NCI-H345 (cell line): ENCODE results near the gene CASTOR1.

Experiments
- DNase-seq: peaks from one replicate; lab custom pipeline; 2025; lab: John Stamatoyannopoulos, UW

CASTOR1 gene

DNA sequence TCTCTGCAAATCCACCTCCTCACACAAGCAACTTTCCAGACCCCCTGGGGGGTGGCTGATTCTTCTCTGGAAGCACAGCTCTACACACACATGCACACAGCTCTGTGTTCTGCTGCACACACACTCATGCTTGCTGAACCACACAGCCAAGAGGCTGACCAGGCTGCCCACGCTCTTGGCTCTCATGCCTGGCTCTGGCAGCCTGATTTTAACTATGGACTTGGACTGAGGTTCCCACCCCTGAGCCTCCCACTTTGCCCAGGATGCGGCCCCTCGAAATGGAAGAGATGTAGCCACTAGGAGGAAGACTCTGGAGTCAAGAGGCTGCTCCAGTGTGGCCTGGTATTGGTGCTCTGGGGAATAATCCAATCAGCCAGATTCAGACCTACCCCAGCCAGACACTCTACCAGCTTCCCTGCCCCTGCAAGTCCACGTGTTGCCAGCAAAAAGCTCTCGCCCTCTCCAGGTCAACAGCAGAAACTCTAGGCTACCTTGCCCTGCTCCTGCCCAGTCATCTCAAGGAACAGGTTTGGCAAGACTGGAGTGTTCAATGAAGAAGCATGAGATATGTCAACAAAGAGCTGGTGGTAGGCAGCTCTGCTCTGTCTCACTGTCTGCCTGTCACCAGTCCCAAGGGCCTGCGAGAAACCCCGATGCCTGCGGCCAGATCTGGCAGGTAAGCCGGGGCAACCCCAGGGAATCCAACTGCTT lies 8.8 kb upstream of the CASTOR1 start:
- no peak for DNase-seq

DNA sequence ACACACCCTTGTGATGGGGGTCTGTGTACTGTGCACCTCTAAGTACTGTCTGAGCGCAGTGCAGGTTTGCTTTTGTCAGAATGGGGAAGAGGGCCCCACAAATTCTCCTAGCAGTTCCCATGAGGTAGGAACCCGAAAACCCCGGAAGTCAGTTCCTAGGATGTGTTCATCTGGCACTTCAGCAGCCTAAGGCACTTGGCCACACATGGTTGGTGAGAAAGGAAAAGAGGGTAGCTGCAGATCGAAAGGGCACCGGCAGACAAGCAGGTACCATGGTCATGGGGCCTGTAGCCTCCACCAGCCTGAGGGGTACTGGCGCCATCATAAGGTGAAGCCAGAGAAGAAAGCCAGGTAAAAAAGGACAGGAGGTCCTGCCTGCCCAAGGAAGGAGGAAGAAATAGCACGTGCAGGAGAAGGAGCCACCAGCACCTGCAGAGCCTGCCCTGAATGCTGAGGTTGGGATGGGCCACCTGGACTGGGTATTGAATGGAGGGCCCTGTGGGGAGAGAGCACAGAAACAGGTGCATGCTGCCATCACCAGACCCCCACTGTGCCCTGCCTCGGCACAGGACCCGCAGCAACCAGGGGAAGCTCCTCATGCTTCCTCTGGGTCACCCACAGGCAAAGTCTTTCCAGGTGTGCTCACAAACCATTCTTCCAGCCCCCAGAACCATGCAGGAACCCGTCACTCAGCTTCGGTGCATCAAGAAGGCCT lies 8.1 kb upstream of the CASTOR1 start:
- peak; percentile 31 for DNase-seq

DNA sequence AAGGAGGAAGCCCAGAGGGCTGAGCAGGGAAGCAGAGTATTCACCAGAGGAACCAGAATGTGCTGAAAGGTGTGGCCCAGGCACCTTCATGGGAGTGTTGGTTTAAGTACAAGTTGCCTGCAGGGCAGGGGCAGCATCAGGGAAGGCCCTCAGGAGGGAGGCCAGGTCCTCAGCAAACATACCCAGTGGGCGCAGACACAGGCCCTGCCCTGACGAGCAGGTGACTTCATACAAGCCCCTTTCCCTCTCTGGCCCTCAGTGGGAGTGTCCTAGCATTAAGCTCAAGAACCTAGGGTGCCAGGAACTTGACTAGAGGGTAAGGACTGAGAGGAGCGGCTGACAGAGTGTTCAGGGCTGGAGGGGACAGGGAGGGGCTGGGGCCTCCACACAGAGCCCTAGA lies 7.5 kb upstream of the CASTOR1 start:
- no peak for DNase-seq

DNA sequence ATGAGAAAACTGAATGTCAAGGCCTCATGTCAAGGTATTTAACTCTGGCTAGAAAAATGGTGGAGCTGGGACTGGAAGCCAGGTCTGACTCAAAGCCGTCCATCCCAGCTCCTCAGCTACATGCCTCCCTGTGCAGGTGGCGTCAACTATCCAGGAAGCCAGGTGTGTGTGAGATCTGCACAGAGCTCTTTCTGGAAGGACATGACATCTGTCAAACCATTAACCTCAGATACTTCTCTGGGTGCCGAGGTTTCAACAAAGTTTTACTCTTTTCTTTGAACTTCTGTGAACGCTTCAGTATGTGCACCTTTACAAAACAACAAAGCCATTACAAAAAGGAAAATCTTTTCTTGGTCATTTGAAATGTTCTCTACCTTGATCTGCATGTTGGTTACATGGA lies 7.0 kb upstream of the CASTOR1 start:
- DNase-seq, result no peak

DNA sequence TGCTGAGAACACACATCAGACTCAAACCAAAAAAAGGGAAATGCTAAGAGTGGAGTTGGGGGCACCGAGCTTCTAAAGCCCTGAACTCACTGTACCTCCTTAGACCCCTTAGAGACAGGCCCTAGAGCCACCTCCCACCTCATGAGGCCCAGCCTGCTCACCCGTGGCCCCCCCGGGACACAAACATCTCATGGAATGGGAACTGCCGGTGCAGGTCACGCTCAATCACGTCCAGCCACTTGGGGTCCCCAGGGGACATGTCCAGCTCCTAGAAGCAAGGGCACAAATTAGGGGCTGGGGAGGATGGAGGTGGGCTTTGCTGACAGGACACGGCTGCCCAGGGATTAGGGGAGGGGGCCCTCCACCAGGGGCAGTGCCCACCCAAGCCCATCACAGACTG lies 6.3 kb upstream of the CASTOR1 start:
- no peak for DNase-seq

DNA sequence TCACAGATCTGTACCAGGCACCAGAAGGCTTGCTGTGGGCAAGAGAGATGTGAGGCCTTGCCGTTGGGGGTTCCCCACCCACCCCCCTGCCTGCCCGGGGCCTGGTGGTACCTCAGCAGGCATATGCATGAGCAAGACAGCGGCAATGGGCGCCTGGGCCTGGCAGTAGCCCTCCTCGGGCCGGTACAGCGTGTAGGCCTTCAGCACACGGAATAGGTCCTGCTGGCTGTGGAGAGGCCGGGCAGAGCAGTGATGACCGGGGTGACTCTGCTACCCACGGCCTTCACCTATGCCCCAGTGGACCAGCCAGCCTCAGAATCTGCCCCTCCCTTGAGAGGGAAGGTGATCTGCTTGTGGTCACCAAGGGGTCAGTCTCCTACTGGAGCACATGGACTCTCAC lies 5.5 kb upstream of the CASTOR1 start:
- DNase-seq, result no peak

DNA sequence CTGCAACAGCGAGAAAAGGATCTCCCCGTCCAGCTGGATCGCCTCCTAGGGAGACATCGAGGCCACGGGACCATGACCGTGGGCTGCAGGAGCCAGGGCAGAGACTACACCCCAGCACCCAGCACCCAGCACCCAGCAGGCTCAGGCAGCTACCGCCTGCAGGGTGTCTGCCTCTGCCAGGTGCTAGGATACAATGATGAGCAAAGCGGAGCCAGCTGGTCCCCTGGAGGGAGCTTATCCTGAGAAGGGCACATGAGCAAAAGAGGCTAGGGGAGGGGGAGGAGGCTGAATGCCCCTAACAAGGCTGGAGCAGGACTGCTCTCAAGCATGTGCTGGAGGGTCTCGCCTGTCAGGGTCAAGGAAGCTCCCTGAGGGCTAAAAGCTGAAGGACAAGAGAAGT lies 4.8 kb upstream of the CASTOR1 start:
- peak; percentile 60 for DNase-seq

DNA sequence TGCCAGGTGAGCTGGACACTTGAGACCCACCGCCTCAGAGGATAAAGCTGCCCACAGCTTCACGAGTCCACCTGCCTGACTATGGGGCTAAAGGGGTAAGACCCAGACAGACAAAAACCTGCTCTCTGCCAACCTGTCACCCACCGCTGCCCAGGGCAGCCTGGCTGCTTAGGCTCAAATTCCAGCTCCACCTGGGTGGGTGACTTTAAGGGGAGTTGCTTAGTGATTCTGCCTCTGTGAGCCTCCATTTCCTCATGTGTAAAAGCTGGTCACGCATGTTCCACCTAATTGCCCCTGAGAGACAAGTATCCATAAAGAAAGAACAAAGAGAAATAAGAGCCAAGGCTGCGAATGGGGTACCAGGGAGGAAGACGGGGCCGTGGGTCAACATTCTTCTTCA lies 3.7 kb upstream of the CASTOR1 start:
- no peak for DNase-seq

DNA sequence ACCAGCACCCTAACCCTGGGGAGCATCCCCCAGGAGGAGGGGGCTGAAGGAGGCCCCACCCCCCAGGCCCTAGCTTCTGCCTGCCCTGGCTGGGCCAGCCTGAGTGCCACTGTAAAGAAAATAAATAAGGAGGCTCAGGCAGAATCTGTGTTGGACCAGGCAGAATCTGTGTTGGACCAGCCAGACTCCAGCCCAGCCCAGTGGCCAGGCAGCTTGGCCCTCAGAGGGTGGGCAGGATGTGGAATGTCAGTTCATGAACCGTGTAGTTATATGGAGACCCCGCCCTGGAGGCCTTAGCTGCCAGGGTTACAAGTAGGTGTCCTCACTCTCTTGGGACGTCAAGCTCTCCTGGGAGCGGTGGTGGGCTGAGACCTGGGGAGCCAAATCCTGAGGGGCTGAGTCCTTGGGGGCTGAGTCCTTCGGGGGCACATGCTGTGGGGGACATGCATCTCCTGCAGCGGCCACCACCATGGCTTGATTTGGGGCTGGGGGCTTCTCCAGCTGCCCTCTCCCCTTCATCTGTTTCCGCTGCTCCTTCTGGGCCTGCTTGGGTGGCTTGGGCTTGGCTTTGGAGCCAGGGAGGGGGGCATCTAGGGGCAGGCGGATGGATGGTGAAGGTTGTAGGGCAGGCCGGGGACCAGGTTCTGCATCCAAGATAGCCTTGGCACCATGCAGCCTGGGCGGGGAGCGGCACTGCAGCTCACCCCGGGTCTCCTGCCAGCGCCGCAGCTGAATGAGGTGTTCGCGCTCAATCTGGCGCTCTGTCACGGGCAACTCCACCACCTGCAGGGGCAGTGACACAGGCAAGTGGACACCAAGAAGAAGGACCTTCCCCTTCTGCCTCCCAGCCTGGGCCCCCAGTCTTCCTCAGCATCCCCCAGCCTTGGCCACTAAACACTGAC lies 3.0 kb upstream of the CASTOR1 start:
- no peak for DNase-seq

DNA sequence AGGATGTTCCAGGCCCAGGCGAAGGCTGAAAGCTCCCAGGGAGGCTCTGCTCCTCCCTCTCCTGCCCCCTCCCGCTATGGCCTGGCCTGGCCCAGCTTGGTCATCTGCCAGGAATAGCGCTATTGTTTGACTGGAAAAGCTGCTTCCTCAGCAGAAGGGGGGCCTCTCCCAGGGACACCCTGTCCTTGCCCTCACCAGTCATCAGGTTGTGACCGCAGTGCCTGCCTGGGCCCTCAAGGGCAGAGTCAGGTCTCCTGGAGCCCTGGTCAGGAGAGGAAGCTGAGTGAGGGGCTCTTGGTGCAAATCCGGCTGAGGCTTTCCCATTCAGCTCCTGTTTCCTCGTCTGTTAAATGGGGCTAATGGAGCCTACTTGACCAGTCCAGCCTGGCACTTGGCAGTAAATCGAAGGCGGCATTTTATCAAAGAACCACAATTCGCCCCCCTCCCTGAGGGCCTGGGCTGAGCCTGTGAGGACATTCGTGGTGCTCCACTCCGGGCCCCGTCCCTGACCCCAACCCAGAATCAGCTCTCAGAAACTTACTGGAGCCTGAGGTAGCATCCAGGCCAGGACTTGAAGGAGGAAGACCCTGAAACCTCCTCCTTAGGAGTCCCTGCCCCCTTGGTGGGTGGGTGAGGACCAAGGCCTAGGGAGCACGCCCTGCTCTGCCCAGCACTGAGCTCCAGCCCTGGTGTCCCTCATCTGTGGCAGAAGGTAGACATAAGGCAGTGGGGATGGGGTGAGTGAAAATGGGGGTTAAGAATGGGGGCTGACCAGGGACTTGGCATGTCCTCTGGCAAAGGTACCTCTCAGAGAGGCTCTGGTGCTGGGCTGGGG lies 2.0 kb upstream of the CASTOR1 start:
- peak; percentile 54 for DNase-seq

DNA sequence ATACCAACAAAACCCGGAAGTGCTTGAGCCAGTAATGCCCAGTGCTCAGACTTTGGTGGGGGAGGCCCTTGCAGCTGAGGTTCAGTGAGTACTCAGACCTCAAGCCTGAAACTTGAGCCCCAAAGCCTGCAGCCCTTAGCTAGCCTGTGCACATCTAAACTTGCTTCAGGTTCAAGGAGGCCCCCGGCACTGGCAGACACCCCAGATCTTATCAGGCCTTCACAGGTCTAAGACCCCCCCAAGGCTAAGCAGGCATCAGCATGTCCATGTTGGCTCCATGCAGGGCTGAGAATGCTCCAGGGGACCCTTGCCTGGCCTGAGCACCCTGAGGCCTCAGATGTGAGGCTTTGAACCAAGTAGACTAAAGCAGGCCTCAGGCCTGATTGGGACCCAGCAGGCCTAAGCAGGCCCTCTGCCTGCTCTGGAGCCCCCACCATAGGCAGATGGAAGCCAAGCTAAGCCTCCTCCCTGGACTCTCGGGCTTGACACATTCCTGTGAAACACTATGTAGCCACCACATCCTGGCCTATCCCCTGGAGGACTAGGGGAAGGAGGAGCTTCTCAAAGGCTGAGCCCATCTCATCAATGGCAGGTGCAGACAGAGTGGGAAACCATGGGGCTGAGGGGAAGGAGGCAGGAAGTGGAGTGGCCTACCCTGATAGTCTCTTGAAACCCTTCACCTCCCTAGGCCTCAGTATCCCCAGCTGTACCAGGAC lies 1.2 kb upstream of the CASTOR1 start:
- DNase-seq, result peak; percentile 54

DNA sequence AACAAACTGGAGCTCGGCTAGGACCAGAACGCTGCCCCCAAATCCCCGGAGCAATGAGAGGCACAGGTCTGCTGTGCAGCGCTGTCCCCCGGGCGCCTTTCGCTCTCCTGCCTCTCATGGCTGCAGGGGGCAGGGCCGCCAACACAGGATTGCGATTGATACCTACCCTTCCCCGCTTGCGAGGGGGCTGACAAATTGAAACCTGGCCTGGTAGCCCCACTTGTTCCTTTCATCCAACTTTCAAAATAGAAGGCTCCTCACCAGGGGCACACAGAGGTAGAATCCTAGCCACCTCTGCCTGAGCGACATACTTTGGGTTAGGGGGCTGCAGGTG lies 642 bp upstream of the CASTOR1 start:
- no peak for DNase-seq

DNA sequence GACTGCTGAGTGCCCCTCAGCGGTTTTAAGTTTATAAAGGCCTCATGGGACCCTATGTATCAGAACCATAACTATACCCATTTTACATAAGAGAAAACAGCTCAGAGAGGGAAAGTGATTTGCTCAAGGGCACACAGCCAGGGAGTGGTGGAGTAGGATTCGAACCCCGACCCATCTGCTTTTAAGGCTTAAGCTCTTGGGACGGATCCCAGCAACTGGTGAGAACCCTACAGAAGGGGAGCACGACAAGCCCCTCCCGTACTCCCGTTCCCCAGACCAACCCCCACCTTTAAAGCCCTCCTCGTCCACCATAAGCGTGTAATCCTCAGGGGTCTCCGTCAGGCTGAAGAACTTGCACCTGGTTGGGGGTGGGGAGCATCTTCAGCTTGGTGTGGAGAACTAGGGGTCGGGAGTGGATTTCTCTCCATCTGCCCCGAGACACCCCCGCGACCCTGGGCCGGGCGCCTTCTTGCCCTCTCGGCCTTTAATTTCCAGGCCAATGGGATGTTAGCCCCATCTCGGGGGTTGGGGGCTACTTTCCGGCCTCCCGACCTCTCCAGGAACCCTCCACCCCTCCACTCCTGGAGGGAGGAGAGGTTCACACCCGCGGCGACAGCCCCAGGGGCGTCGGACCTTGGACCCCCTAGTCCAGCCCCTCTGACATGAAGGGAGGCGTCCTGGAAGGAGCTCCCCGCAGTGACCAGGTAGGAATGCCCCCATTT lies 725 bp downstream of the CASTOR1 start:
- no peak for DNase-seq

DNA sequence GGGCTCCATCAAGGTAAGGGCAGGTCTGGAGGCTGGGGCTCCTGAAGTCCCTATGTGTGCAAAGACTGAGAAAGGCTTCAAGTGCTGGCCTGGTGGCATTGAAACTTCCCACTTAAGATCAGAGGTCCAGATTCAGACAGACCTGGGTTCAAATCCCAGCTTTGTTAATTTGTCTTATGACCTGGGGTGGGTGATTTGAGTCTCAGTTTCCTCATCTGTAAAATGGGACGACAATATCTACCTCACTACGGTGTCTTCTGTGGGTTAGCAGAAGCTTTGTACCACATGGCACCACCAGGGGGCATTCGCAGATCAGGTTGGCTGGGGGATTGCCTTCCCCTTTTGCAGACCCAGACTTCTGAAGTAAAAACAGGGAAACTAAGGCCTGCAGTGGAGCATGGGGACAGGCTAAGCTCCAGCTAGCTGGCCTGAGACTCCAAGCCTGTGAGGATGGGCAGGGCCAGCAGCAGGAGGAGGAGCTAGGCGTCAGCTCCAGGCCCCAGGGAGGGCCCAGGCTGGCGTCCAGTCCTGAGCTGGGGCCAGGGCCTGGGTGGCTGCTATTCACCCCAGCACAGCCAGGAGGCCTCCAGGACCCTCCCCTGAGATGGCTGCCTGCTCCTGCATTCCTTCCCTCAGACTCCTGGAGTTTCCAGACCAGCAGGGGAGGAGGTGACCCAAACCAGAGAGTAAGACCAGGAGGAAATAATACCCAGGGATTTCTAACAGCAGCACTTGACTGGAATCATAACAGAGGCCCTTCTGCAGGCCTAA lies 1.5 kb downstream of the CASTOR1 start:
- DNase-seq, result peak; percentile 50

DNA sequence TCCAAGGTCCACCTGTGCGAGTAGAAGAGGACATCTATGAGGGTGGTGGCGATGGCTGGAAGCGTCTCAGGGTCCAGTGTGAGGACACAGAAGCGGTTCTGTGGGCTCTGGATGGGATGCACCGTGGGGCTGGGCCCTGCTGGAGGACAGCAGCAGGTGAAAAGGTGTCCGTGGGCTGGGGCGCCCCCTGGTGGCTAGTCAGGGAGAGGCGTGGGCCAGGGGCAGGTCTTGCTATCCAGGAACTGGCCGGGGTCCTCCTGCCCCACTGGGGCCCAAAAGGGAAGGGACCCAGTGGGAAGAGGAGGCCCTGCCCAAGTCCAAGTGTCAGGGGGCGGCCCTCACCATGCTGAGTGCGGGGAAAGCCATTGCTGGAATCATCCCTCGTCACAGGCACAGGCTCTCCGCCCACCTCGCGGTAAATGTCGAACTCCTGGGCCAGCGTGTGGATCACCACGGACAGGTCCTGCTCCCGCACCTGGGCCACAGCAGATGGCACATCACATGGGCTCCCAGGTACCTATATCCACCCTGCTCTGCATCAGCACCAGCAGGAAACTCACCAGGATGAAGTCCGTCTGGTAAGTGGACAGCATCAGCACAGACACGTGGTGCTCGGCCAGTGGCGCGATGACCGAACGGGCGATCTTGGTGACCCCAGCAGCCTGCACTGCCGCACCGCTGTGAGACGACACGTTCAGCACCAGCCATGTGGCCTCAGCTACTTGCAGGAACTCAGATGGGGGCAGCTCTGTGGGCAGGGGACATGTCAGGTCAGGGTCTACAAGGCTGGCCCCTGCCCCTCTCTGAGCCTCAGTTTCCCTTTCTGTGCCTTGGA lies 2.3 kb downstream of the CASTOR1 start:
- peak; percentile 33 for DNase-seq

DNA sequence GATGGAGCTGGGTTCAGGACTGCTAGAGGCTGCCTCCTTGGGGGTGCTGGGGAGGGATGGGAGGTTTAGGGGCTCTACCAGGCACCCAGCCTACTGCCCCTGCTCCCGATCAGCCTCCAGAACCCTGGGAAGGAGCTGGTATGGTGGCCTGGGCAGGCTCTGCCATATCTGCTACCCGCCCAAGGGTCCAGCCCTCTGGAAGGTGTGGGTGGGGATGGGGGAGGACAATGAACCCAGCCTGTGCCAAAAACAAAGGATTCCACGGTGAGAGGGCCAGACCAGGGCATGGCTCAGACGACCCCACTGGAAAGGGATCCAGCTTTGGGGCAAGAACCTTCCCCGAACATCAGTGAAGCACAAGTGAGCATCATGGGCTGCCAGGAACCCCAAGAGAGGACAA lies 3.0 kb downstream of the CASTOR1 start:
- DNase-seq, result no peak

DNA sequence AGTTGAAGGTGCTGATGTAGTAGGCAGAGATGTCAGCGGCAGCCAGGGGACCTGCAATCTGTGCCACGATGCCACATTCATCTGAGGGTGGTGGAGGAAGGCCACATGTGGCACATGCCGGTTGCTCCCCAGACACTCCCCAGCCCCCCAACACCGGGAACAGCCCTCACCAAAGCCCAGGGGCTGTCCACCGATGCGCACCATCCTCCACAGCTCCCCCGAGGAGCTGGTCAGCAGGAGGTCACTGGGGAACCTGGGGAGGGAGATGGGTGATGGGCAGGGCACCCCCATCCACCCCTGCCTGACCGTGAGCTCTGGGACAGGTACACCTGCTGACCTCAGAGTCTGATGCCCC lies 3.5 kb downstream of the CASTOR1 start:
- no peak for DNase-seq

DNA sequence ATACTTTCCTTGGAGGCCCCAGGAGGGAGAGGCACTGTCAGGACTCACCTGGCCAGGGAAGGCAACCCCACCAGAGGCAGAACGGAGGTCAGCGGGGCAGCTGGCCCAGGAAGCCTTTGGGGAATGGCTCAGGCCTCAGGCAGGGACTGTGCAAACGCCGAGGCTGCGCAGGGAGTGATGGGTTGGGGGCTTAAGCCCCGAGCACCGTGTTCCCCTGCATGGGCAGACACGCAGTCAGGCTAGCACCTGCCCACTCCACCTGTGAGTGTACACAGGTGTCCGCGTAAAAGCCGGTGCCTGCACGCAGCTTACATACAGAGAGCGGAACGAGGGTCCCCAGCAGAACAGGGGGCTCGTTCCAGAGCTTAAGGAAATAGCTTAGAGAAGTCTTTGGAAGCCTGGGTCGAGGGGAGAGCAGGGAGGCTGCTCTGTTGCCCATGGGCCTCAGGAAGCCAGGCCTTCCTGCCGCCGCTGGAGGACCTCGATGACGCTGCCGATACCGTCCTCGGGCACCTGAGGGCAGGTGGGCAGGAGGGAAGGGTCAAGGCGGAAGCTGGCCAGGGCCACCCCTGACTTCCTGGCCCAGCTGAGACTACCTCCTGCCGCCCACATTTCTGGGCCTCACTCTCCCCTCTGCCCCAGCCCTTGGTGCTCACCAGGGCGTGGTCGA lies 4.0 kb downstream of the CASTOR1 start:
- no peak for DNase-seq

DNA sequence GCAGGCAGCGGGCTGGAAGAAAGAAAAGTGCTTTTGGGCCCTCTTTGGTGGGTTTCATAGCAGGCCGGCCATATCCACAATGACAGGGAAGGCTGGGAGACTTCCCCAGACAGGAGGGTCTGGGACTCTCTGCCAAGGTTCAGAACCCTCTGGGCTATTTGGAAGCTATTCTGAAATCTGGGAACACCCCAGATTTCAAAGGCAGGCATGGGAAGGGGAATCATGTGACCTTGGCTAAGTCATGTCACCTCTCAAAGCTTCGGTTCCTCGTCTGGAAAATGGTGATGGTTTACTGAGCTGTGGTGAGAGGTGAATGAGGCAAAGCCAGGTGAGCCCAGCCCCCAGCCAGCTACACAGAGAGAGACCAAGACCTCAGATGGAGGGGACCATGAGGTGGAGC lies 4.6 kb downstream of the CASTOR1 start:
- no peak for DNase-seq
